Stimulated activated memory B cell treated with anti-CD40 and anti-IgM and Interleukin-4, amounts not matched to agents 10 μg/mL and 1 μg/mL and 100 μg/mL, for 72 hours (primary cell): ENCODE measurements around the gene CLIC1.

ENCODE experiments used
- ATAC-seq: fragments of 150-1000 bp; cut with Tn5 transposase; 2 replicates; pipeline ENCODE4 v1.10.0; 2021
- H3K27ac Mint-ChIP-seq: one replicate; pipeline ENCODE4 v1.8.0; 2022; ENCODE audit warnings: mild to moderate bottlenecking, mixed read lengths
- H3K27me3 Mint-ChIP-seq: one replicate; pipeline ENCODE4 v1.8.0; 2022; ENCODE audit warnings: mixed read lengths
- H3K36me3 Mint-ChIP-seq: one replicate; pipeline ENCODE4 v1.8.0; 2022; ENCODE audit warnings: mixed read lengths
- H3K4me1 Mint-ChIP-seq: one replicate; pipeline ENCODE4 v1.8.0; 2022; ENCODE audit warnings: mixed read lengths
- H3K4me3 Mint-ChIP-seq: one replicate; pipeline ENCODE4 v1.8.0; 2022; ENCODE audit warnings: mild to moderate bottlenecking, moderate library complexity, mixed read lengths
- H3K9me3 Mint-ChIP-seq: one replicate; pipeline ENCODE4 v1.8.0; 2022; ENCODE audit warnings: mixed read lengths

CLIC1 gene

DNA sequence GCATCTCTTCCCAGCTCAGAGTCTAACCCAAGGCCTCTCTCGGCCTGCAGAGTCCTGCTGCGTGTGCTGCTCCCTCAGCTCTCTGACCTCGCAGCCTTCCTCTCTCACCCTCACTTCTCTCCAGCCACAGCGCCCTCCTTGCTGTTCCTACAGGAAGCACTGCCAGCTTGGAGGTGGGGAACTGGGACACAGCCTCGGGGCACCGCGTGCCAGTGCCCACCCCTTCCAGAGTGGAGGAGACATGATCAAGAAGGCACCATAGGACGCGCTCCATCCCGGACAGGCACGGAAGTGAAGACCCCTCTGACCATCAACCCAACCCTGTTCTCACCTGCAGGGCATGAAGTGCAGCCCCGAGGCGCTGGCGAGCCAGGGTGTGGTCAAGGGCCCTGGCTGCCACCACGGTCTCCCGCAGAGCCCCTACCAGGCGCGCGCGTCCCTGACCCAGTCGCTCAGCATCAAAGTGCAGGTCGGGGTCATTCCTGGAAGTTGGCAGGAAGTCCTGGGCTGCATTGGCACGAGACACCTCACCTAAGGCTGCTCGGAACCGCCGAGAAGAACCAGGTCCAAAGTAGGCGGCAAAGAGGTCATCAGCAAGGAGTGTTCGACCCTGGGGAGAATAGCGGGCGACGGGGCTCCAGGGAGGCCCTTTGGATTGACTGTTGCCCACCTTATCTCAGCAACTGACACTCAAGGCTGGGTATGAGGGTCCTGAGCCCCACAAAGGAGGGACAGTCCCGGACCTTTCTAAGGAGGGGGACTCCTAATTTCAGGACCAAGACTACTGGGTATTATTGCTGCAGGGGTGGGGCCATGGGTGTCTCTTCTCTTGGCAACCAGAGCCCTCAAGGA lies 39.5 kb upstream of the CLIC1 start:
- no peak for ATAC-seq
- H3K4me1 Mint-ChIP-seq = peaks cover 40% of the 10 kb centered on the region

GRCh38 chr6:31775184-31775583 lies 38.9 kb upstream of the CLIC1 start:
- H3K27me3 Mint-ChIP-seq = no peaks in the 10 kb centered on the region
- H3K4me1 Mint-ChIP-seq = peaks cover 40% of the 10 kb centered on the region
- no peak for ATAC-seq
- H3K27ac Mint-ChIP-seq = peak overlapping the region; percentile 90
- peaks cover 15% of the 10 kb centered on the region for H3K36me3 Mint-ChIP-seq
- H3K4me3 Mint-ChIP-seq = no peak overlapping the region
- H3K9me3 Mint-ChIP-seq = no peaks in the 10 kb centered on the region

More for the DNA sequence above, 39.5 kb upstream of the CLIC1 start:
- no peaks in the 10 kb centered on the region for H3K9me3 Mint-ChIP-seq
- peak overlapping the region; percentile 51 for H3K4me3 Mint-ChIP-seq
- H3K27me3 Mint-ChIP-seq = no peaks in the 10 kb centered on the region
- peaks cover 22% of the 10 kb centered on the region for H3K36me3 Mint-ChIP-seq
- peak overlapping the region; percentile 90 for H3K27ac Mint-ChIP-seq

DNA sequence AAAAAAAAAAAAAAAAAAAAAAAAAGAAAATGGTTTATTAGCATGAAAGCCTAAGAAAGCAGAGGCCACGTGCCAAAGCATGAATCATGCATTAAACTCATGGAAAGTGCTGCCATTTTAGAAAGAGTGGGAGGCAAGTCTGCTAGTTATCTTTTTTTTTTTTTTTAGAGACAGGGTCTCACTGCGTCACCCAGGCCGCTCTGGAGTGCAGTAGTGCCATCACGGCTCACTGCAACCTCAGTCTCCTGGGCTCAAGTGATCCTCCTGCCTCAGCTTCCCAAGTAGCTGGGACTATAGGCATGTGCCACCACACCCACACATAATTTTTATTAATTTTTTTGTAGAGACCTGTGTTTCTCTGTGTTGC lies 35.6 kb upstream of the CLIC1 start:
- no peak overlapping the region for H3K27ac Mint-ChIP-seq
- H3K36me3 Mint-ChIP-seq = peaks cover 5% of the 10 kb centered on the region
- H3K4me1 Mint-ChIP-seq = peaks cover 37% of the 10 kb centered on the region
- no peaks in the 10 kb centered on the region for H3K27me3 Mint-ChIP-seq
- no peak overlapping the region for H3K4me3 Mint-ChIP-seq
- no peaks in the 10 kb centered on the region for H3K9me3 Mint-ChIP-seq
- ATAC-seq = no peak

- ATAC-seq = no peak
- H3K36me3 Mint-ChIP-seq = peaks cover 5% of the 10 kb centered on the region
- H3K4me1 Mint-ChIP-seq = peaks cover 26% of the 10 kb centered on the region
- H3K27ac Mint-ChIP-seq = no peak overlapping the region
- H3K27me3 Mint-ChIP-seq = no peaks in the 10 kb centered on the region
- H3K9me3 Mint-ChIP-seq = no peaks in the 10 kb centered on the region
- H3K4me3 Mint-ChIP-seq = no peak overlapping the region
These were observed 34.5 kb upstream of the CLIC1 start for GRCh38 chr6:31770860-31771259.

- no peak overlapping the region for H3K4me3 Mint-ChIP-seq
These were observed 33.5 kb upstream of the CLIC1 start for GRCh38 chr6:31769684-31770371.

GRCh38 chr6:31768363-31769257 lies 32.3 kb upstream of the CLIC1 start:
- Mint-ChIP-seq H3K9me3 (no peaks in the 10 kb centered on the region), H3K27ac (no peak overlapping the region), H3K36me3 (peaks cover 14% of the 10 kb centered on the region), H3K4me3 (no peak overlapping the region), H3K4me1 (peaks cover 15% of the 10 kb centered on the region), H3K27me3 (no peaks in the 10 kb centered on the region)
- no peak for ATAC-seq

More at GRCh38 chr6:31769684-31770371, 33.5 kb upstream of the CLIC1 start:
- peaks cover 10% of the 10 kb centered on the region for H3K36me3 Mint-ChIP-seq
- H3K9me3 Mint-ChIP-seq = no peaks in the 10 kb centered on the region
- ATAC-seq = peak; percentile 80
- peaks cover 16% of the 10 kb centered on the region for H3K4me1 Mint-ChIP-seq
- H3K27me3 Mint-ChIP-seq = no peaks in the 10 kb centered on the region
- no peak overlapping the region for H3K27ac Mint-ChIP-seq

GRCh38 chr6:31767096-31767645 lies 30.8 kb upstream of the CLIC1 start:
- Mint-ChIP-seq H3K27ac (no peak overlapping the region), H3K27me3 (no peaks in the 10 kb centered on the region), H3K4me1 (peaks cover 7% of the 10 kb centered on the region), H3K9me3 (no peaks in the 10 kb centered on the region), H3K36me3 (peaks cover 20% of the 10 kb centered on the region), H3K4me3 (no peak overlapping the region)
- no peak for ATAC-seq

- no peak for ATAC-seq
- H3K9me3 Mint-ChIP-seq = no peaks in the 10 kb centered on the region
- H3K36me3 Mint-ChIP-seq = peaks cover 27% of the 10 kb centered on the region
- H3K27me3 Mint-ChIP-seq = no peaks in the 10 kb centered on the region
- no peak overlapping the region for H3K4me3 Mint-ChIP-seq
- H3K4me1 Mint-ChIP-seq = peaks cover 7% of the 10 kb centered on the region
- H3K27ac Mint-ChIP-seq = peak overlapping the region; percentile 59
These were observed 29.8 kb upstream of the CLIC1 start for GRCh38 chr6:31765910-31766794.

DNA sequence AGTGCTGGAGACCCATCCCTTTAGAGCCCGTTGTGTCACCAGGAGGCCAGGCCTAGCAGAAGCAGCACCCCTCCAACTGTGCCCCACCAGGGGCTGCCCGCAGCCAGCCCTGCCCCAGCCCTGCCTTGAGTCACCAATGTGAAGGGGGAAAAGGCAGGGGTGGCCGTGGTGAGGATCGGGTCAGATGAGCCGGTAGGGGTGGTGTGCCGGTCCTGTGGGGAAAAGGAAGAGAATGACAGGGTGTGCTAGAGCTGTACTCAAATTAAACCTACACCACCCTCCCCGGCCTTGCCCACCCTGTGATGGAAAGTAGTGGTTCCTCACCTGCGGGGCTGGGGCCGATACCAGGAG lies 29.2 kb upstream of the CLIC1 start:
- Mint-ChIP-seq H3K27me3 (no peaks in the 10 kb centered on the region), H3K4me3 (no peak overlapping the region), H3K27ac (peak overlapping the region; percentile 59), H3K9me3 (no peaks in the 10 kb centered on the region), H3K36me3 (peaks cover 33% of the 10 kb centered on the region), H3K4me1 (peaks cover 7% of the 10 kb centered on the region)
- no peak for ATAC-seq

- Mint-ChIP-seq H3K9me3 (no peaks in the 10 kb centered on the region), H3K4me3 (no peak overlapping the region), H3K27me3 (no peaks in the 10 kb centered on the region), H3K27ac (no peak overlapping the region), H3K4me1 (no peaks in the 10 kb centered on the region), H3K36me3 (peaks cover 41% of the 10 kb centered on the region)
- ATAC-seq = no peak
These were observed 27.9 kb upstream of the CLIC1 start for GRCh38 chr6:31764198-31764597.

GRCh38 chr6:31763619-31763940 lies 27.2 kb upstream of the CLIC1 start:
- Mint-ChIP-seq H3K27ac (peak overlapping the region; percentile 17), H3K9me3 (no peaks in the 10 kb centered on the region), H3K27me3 (no peaks in the 10 kb centered on the region), H3K36me3 (peaks cover 44% of the 10 kb centered on the region), H3K4me1 (no peaks in the 10 kb centered on the region), H3K4me3 (no peak overlapping the region)
- no peak for ATAC-seq

DNA sequence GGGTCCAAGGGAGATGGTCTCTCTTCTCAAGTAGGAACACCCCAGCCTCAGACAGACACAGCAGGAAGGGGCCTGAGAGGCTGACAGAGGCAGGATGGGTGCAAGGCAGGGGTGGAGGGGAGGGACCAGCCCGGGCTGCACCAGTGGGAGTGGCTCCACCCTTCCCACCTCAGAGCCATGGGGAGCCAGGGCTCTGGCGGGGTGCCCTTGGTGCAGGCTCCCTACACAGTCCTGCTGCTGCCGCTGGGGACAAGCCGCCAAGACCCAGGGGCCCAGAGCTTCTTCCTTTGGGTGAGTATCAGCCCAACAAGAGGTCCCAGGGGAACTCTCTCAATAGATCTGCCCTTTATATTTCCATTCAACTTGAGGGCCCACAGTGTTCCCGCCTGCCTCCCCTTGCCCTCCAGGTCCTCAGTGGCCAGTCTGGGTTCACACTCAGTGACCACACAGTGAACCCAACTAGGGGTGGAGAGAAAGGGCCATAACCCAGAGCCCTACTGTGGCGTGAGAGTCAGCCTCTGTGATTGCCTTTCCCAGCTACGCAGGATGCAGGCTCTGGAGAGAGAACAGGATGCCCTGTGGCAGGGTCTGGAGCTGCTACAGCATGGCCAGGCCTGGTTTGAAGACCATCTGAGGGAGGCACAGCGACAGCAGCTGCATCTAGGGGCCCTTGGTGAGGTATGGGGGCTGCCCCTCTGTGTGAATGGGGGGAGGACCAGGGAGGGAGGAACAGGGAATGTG lies 26.7 kb upstream of the CLIC1 start:
- Mint-ChIP-seq H3K27ac (peak overlapping the region; percentile 17), H3K36me3 (peaks cover 47% of the 10 kb centered on the region), H3K4me1 (no peaks in the 10 kb centered on the region), H3K27me3 (no peaks in the 10 kb centered on the region), H3K9me3 (no peaks in the 10 kb centered on the region), H3K4me3 (no peak overlapping the region)
- ATAC-seq = no peak

- Mint-ChIP-seq H3K4me3 (no peak within 1 kb of the TSS), H3K36me3 (peaks cover 46% of the 10 kb centered on the region), H3K27me3 (no peaks in the 10 kb centered on the region), H3K4me1 (no peaks in the 10 kb centered on the region), H3K27ac (peak within 1 kb of the TSS; percentile 17), H3K9me3 (no peaks in the 10 kb centered on the region)
- no peak for ATAC-seq
These were observed 26.0 kb upstream of the CLIC1 start, which contains the start of gene SAPCD1 for GRCh38 chr6:31762356-31762755. TSS of gene SAPCD1 (plus strand) at chr6:31762656. CDS start at chr6:31763055, 399 bp downstream.

GRCh38 chr6:31761343-31761742 lies 25.0 kb upstream of the CLIC1 start:
- Mint-ChIP-seq H3K27me3 (no peaks in the 10 kb centered on the region), H3K4me3 (no peak overlapping the region), H3K27ac (no peak overlapping the region), H3K36me3 (peaks cover 45% of the 10 kb centered on the region), H3K9me3 (no peaks in the 10 kb centered on the region), H3K4me1 (no peaks in the 10 kb centered on the region)
- ATAC-seq = no peak
